H9 (cell line): ENCODE measurements around the gene FCRLA. TPM values are rescaled to one million over a fixed set of nuclear protein-coding genes. Genes with fewer than 3 reads are reported as not detected.

Experiments used
- DNase-seq: peaks from one replicate; pipeline ENCODE4 v3.0.0-alpha.2; 2017
- H2AFZ ChIP-seq: one replicate; pipeline ENCODE4 v1.6.1; 2013; ENCODE audit warnings: mild to moderate bottlenecking, low read length, control low read depth, moderate library complexity
- H2AK5ac ChIP-seq: 2 replicates; pipeline ENCODE4 v1.6.1; 2013; ENCODE audit warnings: low read length, control low read depth, mixed read lengths; ENCODE audit not compliant: insufficient read length
- H2BK120ac ChIP-seq: one replicate; pipeline ENCODE4 v1.6.1; 2013; ENCODE audit warnings: low read depth, mild to moderate bottlenecking, low read length, control low read depth, inconsistent platforms; ENCODE audit not compliant: poor library complexity, severe bottlenecking
- H2BK12ac ChIP-seq: 2 replicates; pipeline ENCODE4 v1.6.1; 2013; ENCODE audit warnings: low read length, control low read depth, mixed read lengths, low read depth; ENCODE audit not compliant: insufficient read length
- H2BK15ac ChIP-seq: 2 replicates; pipeline ENCODE4 v1.6.1; 2013; ENCODE audit warnings: low read depth, low read length, control low read depth
- H2BK20ac ChIP-seq: one replicate; pipeline ENCODE4 v1.6.1; 2013; ENCODE audit warnings: low read depth, mild to moderate bottlenecking, low read length, control low read depth, inconsistent platforms; ENCODE audit not compliant: poor library complexity, severe bottlenecking
- H2BK5ac ChIP-seq: 2 replicates; pipeline ENCODE4 v1.6.1; 2013; ENCODE audit warnings: low read length, control low read depth, mixed read lengths; ENCODE audit not compliant: insufficient read length
- H3K14ac ChIP-seq: 2 replicates; pipeline ENCODE4 v1.6.1; 2013; ENCODE audit warnings: low read length, control low read depth; ENCODE audit not compliant: insufficient read depth
- H3K18ac ChIP-seq: 2 replicates; pipeline ENCODE4 v1.6.1; 2013; ENCODE audit warnings: low read depth, mild to moderate bottlenecking, mixed read lengths, low read length, control low read depth; ENCODE audit not compliant: insufficient read length
- H3K23ac ChIP-seq: 2 replicates; pipeline ENCODE4 v1.6.1; 2013; ENCODE audit warnings: low read length, control low read depth, mixed read lengths, low read depth; ENCODE audit not compliant: insufficient read length
- H3K23me2 ChIP-seq: 2 replicates; pipeline ENCODE4 v1.6.1; 2013; ENCODE audit warnings: low read depth, mild to moderate bottlenecking, mixed read lengths, low read length, control low read depth; ENCODE audit not compliant: insufficient read length, poor library complexity, severe bottlenecking
- H3K27ac ChIP-seq: 2 replicates; pipeline ENCODE4 v1.5.1; 2013; ENCODE audit warnings: low read length, control low read depth, mixed read lengths, low read depth; ENCODE audit not compliant: insufficient read length
- H3K27me3 ChIP-seq: 2 replicates; pipeline ENCODE4 v1.6.1; 2013; ENCODE audit warnings: low read length, control low read depth, inconsistent platforms; ENCODE audit not compliant: insufficient read depth
- H3K4ac ChIP-seq: 2 replicates; pipeline ENCODE4 v1.6.1; 2013; ENCODE audit warnings: low read depth, mild to moderate bottlenecking, control low read depth, inconsistent platforms, low read length, moderate library complexity
- H3K4me1 ChIP-seq: 2 replicates; pipeline ENCODE4 v1.6.1; 2013; ENCODE audit warnings: low read length, control low read depth, inconsistent platforms; ENCODE audit not compliant: insufficient read depth
- H3K4me2 ChIP-seq: 2 replicates; pipeline ENCODE4 v1.6.1; 2013; ENCODE audit warnings: low read length, control low read depth, mixed read lengths; ENCODE audit not compliant: insufficient read length, insufficient read depth
- H3K56ac ChIP-seq: 2 replicates; pipeline ENCODE4 v1.6.1; 2013; ENCODE audit warnings: low read depth, mild to moderate bottlenecking, mixed read lengths, low read length, control low read depth; ENCODE audit not compliant: insufficient read length
- H3K79me1 ChIP-seq: 2 replicates; pipeline ENCODE4 v1.6.1; 2013; ENCODE audit warnings: low read depth, mild to moderate bottlenecking, moderate library complexity, low read length, control low read depth, inconsistent platforms; ENCODE audit not compliant: insufficient read depth, poor library complexity, severe bottlenecking
- H3K79me2 ChIP-seq: 2 replicates; pipeline ENCODE4 v1.6.1; 2013; ENCODE audit warnings: low read length, control low read depth, inconsistent platforms; ENCODE audit not compliant: insufficient read depth
- H3K9ac ChIP-seq: 2 replicates; pipeline ENCODE4 v1.6.1; 2013; ENCODE audit warnings: low read length, control low read depth, mixed read lengths; ENCODE audit not compliant: insufficient read length; ENCODE audit errors: extremely low read depth
- H3K9me3 ChIP-seq: one replicate; pipeline ENCODE4 v1.6.1; 2013; ENCODE audit warnings: low read depth, low read length, inconsistent platforms; ENCODE audit not compliant: control insufficient read depth
- H3T11ph ChIP-seq: one replicate; pipeline ENCODE4 v1.6.1; 2013; ENCODE audit warnings: mild to moderate bottlenecking, low read length, control low read depth, inconsistent platforms
- H4K20me1 ChIP-seq: one replicate; pipeline ENCODE4 v1.6.1; 2013; ENCODE audit not compliant: control insufficient read depth, insufficient read length, insufficient read depth
- H4K5ac ChIP-seq: 2 replicates; pipeline ENCODE4 v1.6.1; 2013; ENCODE audit warnings: low read depth, mild to moderate bottlenecking, mixed read lengths, low read length, control low read depth; ENCODE audit not compliant: insufficient read length
- H4K8ac ChIP-seq: replicated peaks from 2 replicates; pipeline ENCODE4 v1.6.1; 2013; ENCODE audit warnings: low read length, control low read depth, mixed read lengths, low read depth; ENCODE audit not compliant: insufficient read length
- H4K91ac ChIP-seq: 2 replicates; pipeline ENCODE4 v1.6.1; 2013; ENCODE audit warnings: low read depth, mild to moderate bottlenecking, moderate library complexity, mixed read lengths, low read length, control low read depth; ENCODE audit not compliant: insufficient read length
- H3K27ac Mint-ChIP-seq, 3 experiments: 2 replicates in 2 of 3; 3 replicates in 1 of 3; pipeline ENCODE4 v1.8.0; 2020 to 2021; ENCODE audit warnings: mixed read lengths in 3 of 3, mild to moderate bottlenecking in 1 of 3, moderate library complexity in 1 of 3
- H3K27me3 Mint-ChIP-seq: 2 replicates; pipeline ENCODE4 v1.8.0; 2021; ENCODE audit warnings: low read depth, mild to moderate bottlenecking, moderate library complexity, mixed read lengths
- H3K36me3 Mint-ChIP-seq, 3 experiments: 2 replicates in 2 of 3; 3 replicates in 1 of 3; pipeline ENCODE4 v1.8.0; 2020 to 2021; ENCODE audit warnings: low read depth in 3 of 3, mixed read lengths in 3 of 3; ENCODE audit not compliant: insufficient read depth in 1 of 3
- H3K4me1 Mint-ChIP-seq, 2 experiments: 2 replicates each; pipeline ENCODE4 v1.8.0; 2020; ENCODE audit warnings: mixed read lengths in 2 of 2
- H3K4me3 Mint-ChIP-seq, 2 experiments: 2 replicates in 1 of 2; 3 replicates in 1 of 2; pipeline ENCODE4 v1.8.0; 2020 to 2021; ENCODE audit warnings: mild to moderate bottlenecking in 2 of 2, mixed read lengths in 2 of 2, moderate library complexity in 1 of 2
- H3K9me3 Mint-ChIP-seq, 2 experiments: 2 replicates in 1 of 2; 3 replicates in 1 of 2; pipeline ENCODE4 v1.8.0; 2020; ENCODE audit warnings: mild to moderate bottlenecking in 2 of 2, mixed read lengths in 2 of 2, moderate library complexity in 1 of 2
- CTCF ChIP-seq: fragments of 200-600 bp; sonication (generic); conservative IDR thresholded peaks from 3 replicates; pipeline ENCODE4 v1.8.0; 2021; ENCODE audit warnings: antibody characterized with exemption, mild to moderate bottlenecking
- WGBS: extraction: QIAGEN DNeasy Blood & Tissue Kit; methylation state at CpG from one replicate; pipeline ENCODE4 v1.1.7; 2013; ENCODE audit warnings: missing lambda C conversion rate, low lambda C conversion rate, mixed read lengths; ENCODE audit not compliant: insufficient read length; ENCODE audit errors: extremely low coverage; 5-methylcytosine and 5-hydroxymethylcytosine counted together
- total RNA-seq: library from RNA; stranded (reverse); gene quantifications from 2 replicates; pipeline ENCODE4 v1.2.1, GENCODE V29; 2021

Gene FCRLA
- total RNA-seq, 1 experiment from 2014 or later, result not detected

DNA sequence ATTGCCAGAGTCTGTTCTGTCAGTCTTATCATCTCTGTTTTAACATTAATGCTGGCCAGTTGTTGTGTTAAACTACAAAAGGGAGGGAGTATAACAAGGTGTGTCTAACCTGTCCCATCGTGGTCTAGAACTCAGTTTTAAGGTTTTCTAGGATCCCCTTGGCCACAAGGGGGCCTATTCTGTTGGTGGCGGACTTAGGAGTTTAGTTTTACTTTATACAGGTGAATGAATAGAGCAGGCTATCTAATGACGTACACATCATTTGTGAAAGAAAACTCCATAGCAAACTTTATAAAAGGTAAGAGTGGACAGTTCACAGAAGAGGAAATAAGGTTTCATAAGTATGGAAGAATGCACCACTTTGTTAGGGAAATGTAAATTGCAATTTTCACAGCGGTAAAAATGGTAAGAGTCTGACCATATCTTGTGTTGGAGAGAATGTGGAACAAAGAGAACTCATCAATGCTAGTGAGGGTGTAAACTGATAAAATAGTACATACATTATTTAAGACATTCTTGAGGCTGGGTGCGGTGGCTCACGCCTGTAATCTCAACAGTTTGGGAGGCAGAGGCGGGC lies 56.6 kb downstream of the FCRLA start:
- no peak overlapping the region for H3K23ac ChIP-seq
- Mint-ChIP-seq H3K9me3 (no peaks in the 10 kb centered on the region; a peak in 1 of 5 replicates), H3K4me3 (peak overlapping the region; percentile 5 to 24; a peak in 2 of 5 replicates), H3K27me3 (peaks cover 3% of the 10 kb centered on the region), H3K36me3 (peaks cover 2 to 3% (median 2%) of the 10 kb centered on the region in 3 experiments; a peak in 4 of 7 replicates), H3K4me1 (peaks cover 8 to 10% of the 10 kb centered on the region in 2 experiments; a peak in 3 of 4 replicates), H3K27ac (no peak overlapping the region)
- no peak overlapping the region for H3K18ac ChIP-seq
- H3K4me2 ChIP-seq, result no peak overlapping the region
- no peak overlapping the region for H3K9ac ChIP-seq
- H2BK15ac ChIP-seq, result no peak overlapping the region
- H3K14ac ChIP-seq, result no peak overlapping the region
- TF ChIP-seq CTCF, result peak; percentile 74
- no peak overlapping the region for H4K5ac ChIP-seq
- no peak overlapping the region for H3K56ac ChIP-seq
- H2AK5ac ChIP-seq, result no peak overlapping the region
- H3K27me3 ChIP-seq, result no peaks in the 10 kb centered on the region
- H4K8ac ChIP-seq, result no peak overlapping the region
- H3T11ph ChIP-seq, result no peak overlapping the region
- DNase-seq, result no peak
- no peaks in the 10 kb centered on the region for H4K20me1 ChIP-seq
- H4K91ac ChIP-seq, result no peak overlapping the region
- no peaks in the 10 kb centered on the region for H3K9me3 ChIP-seq
- H2BK20ac ChIP-seq, result no peak overlapping the region
- H2BK5ac ChIP-seq, result no peak overlapping the region
- H3K23me2 ChIP-seq, result peaks cover 8% of the 10 kb centered on the region
- no peaks in the 10 kb centered on the region for H3K79me1 ChIP-seq
- no peaks in the 10 kb centered on the region for H3K79me2 ChIP-seq
- no peak overlapping the region for H2BK120ac ChIP-seq
- no peak overlapping the region for H2BK12ac ChIP-seq
- H3K4ac ChIP-seq, result no peak overlapping the region
- H3K4me1 ChIP-seq, result no peaks in the 10 kb centered on the region
- no peak overlapping the region for H2AFZ ChIP-seq
- WGBS, result no CpG with 5 or more reads among the region's 7 CpGs
- no peak overlapping the region for H3K27ac ChIP-seq

Other genes with a start within 250 kb of the FCRLA start
- 0.55 TPM in 1 of 2 replicates, not detected in the other for gene FCGR2A, start 201.8 kb upstream of the FCRLA start, total RNA-seq
- gene HSPA6, start 182.7 kb upstream of the FCRLA start, total RNA-seq, result not detected in 2 replicates
- gene FCGR3A, start 157.4 kb upstream of the FCRLA start, total RNA-seq, result not detected in 2 replicates
- not detected in 2 replicates for gene FCGR3B, start 76.1 kb upstream of the FCRLA start, total RNA-seq
- gene FCGR2B, start 44.1 kb upstream of the FCRLA start, total RNA-seq, result not detected in 2 replicates
- gene FCRLB, start 14.3 kb downstream of the FCRLA start, total RNA-seq, result 0.18 TPM in 1 of 2 replicates, not detected in the other
- gene DUSP12, start 42.6 kb downstream of the FCRLA start, total RNA-seq, result 23.2 and 28.0 TPM in 2 replicates
- 10.4 and 11.2 TPM in 2 replicates for gene ATF6, start 59.1 kb downstream of the FCRLA start, total RNA-seq